Islet of Langerhans (tissue), 1 donor: ENCODE results near the gene ZNF276.

Source experiments
- FAIRE-seq: peaks from one replicate; lab custom pipeline; 2011; peaks lifted over from hg19 to GRCh38; lab: Jason Lieb, UNC

Gene ZNF276

DNA sequence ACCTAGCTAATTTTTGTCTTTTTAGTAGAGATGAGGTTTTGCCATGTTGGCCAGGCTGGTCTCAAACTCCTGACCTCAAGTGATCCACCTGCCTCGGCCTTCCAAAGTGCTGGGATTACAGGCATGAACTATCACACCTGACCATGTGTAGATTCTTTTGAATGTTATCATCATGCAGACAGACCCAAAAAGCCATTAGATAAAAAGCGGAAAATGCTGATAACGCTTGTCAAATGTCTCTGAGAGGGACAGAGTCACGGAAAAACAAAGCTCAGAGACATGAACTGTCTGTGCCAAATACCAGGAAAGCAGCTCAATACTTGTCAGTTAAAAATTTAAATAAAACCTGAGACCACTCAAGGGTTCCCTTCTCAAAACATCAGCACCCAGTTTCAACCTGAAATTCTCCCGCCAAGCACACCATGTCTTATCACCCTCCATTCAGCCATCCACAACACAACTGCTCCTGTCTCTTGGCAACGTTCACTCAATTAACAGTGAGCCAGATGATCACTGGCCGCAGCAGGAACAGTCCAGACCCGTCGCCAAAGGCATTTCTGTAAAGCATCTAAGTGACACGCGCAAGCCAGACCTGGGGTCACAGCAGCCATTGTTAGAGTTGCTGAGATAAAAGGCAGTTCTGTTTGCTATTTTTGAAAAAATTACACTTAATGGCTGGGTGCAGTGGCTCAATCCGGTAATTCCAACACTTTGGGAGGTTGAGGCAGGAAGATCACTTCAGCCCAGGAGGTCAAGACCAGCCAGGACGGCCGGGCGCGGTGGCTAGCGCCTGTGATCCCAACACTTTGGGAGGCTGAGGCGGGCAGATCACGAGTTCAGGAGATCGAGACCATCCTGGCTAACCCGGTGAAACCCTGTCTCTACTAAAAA, 65.4 kb downstream of the ZNF276 start:
- FAIRE-seq: no peak

DNA sequence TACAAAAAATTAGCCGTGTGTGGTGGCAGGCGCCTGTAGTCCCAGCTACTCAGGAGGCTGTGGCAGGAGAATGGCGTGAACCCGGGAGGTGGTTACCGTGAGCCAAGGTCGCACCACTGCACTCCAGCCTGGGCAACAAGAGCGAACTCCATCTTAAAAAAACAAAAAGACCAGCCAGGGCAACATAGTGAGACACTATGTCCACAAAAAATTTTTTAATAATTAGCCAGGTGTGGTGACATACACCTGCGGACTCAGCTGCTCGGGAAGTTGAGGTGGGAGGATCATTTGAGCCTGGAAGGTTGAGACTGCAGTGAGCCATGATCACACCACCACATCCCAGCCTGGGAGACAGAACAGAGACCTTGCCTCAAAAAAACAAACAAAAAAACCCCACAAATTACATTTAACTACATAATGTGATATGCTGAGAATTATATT, 66.0 kb downstream of the ZNF276 start:
- no peak for FAIRE-seq
